Effector memory CD8-positive, alpha-beta T cell (primary cell): ENCODE results near the gene TIAM1.
A peak's percentile ranks its signal among the peaks of the same experiment; 100 is the strongest.

Experiments used
- ATAC-seq: fragments of 150-1000 bp; cut with Tn5 transposase; replicated peaks from 2 replicates; pipeline ENCODE4 v1.10.0; 2021; ENCODE audit warnings: mild to moderate bottlenecking, moderate library complexity
- DNase-seq, 3 experiments: peaks; one replicate each; pipeline ENCODE4 v3.0.0; 2021
- H3K27ac Mint-ChIP-seq, 2 donors: one replicate each; pipeline ENCODE4 v1.8.0; 2022; ENCODE audit warnings: mild to moderate bottlenecking in 2 of 2, mixed read lengths in 2 of 2, moderate library complexity in 2 of 2
- H3K27me3 Mint-ChIP-seq, 2 donors: one replicate each; pipeline ENCODE4 v1.8.0; 2022; ENCODE audit warnings: mixed read lengths in 2 of 2
- H3K36me3 Mint-ChIP-seq: one replicate; pipeline ENCODE4 v1.8.0; 2022; ENCODE audit warnings: mild to moderate bottlenecking, moderate library complexity, mixed read lengths; ENCODE audit not compliant: insufficient read depth
- H3K4me1 Mint-ChIP-seq, 2 donors: one replicate each; pipeline ENCODE4 v1.8.0; 2022; ENCODE audit warnings: low read depth in 2 of 2, mixed read lengths in 2 of 2
- H3K4me3 Mint-ChIP-seq, 2 donors: one replicate each; pipeline ENCODE4 v1.8.0; 2022; ENCODE audit warnings: mild to moderate bottlenecking in 2 of 2, mixed read lengths in 2 of 2, moderate library complexity in 2 of 2
- H3K9me3 Mint-ChIP-seq, 2 donors: one replicate each; pipeline ENCODE4 v1.8.0; 2022; ENCODE audit warnings: mixed read lengths in 2 of 2

The TIAM1 gene

DNA sequence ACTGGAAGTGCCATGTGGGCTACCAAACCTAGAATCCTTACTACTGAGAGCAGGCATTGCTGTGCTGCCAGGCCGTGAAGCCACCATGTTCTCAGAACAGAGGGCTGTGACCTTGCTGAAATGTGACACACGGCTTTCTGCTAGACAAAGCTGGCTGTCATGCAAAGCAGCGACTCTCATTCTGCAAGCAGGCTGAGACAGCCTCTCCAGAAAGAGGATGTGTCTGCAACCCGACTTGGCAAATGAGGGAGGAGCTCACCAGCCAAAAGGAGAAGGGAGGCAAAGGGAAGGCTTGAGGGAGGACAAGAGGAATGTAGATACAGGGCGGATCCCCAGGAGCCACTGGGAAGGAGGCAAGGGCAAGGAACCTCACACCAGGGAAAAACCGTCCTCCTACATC is 220.1 kb downstream of the TIAM1 start:
- ATAC-seq, result no peak
- Mint-ChIP-seq H3K9me3 (no peaks in the 10 kb centered on the region), H3K27ac (no peak overlapping the region), H3K4me1 (no peaks in the 10 kb centered on the region), H3K27me3 (peaks cover 17% of the 10 kb centered on the region in 2 donors), H3K36me3 (peaks cover 40% of the 10 kb centered on the region), H3K4me3 (no peak overlapping the region)
- DNase-seq, result no peak

DNA sequence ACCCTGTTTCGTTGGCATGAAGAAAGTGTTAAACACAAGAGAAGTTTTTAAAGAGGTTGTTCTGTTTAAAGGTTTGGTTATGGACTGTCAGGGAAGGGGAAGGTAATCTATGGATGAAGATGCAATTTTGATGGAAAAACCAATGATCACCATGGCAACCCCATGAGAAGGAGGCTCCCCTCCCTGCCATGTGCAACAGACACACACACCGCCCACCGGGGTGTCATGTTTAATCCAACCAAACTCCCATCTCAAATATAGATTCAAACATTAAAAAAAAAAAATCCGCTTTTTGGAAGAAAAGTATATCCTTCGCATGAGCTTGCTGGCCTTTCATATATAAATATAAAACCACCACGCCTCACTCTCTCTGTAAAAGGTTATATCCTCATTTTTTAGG is 224.9 kb downstream of the TIAM1 start:
- no peak overlapping the region for H3K4me3 Mint-ChIP-seq
- no peak for ATAC-seq
- no peaks in the 10 kb centered on the region for H3K4me1 Mint-ChIP-seq
- peaks cover 30 to 32% of the 10 kb centered on the region in 2 donors for H3K27me3 Mint-ChIP-seq
- no peak overlapping the region for H3K27ac Mint-ChIP-seq
- no peak for DNase-seq
- no peaks in the 10 kb centered on the region for H3K9me3 Mint-ChIP-seq
- peaks cover 18% of the 10 kb centered on the region for H3K36me3 Mint-ChIP-seq

DNA sequence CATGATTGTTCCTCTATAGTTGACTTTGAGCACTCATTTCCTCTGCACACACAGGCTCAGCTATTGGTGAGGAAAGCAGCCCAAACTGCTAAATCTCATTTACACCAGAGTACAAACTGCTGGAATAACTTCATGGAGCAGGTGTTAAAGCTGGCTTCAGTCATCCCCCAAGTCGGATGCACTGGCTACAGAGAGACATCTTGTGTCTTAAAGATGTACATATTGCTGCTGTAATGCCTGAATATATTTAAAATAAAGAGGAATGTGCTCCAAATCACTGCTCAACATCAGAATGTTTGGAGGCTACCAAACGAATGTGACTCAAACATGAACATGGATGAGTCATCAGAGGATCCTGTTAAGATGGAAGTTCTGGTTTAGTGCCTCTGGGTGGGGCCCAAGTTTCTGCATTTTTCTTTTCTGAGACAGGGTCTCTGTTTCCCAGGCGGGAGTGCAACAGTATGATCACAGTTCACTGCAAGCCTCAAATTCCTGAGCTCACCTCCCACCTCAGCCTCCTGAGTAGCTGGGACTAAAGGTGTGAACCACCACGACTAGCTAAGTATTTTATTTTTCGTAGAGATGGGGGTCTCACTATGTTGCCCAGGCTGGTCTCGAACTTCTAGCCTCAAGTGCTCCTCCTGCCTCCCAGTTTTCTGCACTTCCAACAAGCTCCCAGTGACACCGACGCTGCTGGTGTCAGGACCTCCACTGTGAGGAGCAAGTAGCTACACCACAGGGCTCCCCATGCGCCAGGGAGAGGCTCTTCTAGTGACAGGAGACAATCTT is 226.7 kb downstream of the TIAM1 start:
- no peak overlapping the region for H3K27ac Mint-ChIP-seq

DNA sequence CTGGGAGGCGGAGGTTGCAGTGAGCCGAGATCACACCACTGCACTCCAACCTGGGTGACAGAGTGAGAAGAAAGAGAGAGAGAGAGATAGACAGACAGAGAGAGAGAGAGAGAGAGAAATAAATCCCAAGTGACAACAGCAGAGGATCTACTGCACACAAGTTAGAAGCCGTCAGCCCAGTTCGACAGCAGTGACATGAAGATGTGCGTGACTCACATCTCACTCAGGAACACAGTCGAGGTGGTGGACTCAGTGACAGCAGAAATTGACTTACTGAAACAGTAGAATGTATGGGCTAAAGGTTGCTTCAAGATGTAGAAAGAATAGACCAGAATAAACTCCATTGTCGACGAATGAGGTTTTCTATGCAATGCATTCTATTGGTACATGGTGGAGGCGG is 228.8 kb downstream of the TIAM1 start:
- H3K4me3 Mint-ChIP-seq, result no peak overlapping the region
- H3K4me1 Mint-ChIP-seq, result no peaks in the 10 kb centered on the region
- ATAC-seq, result no peak
- H3K36me3 Mint-ChIP-seq, result peaks cover 4% of the 10 kb centered on the region
- DNase-seq, result no peak
- H3K27me3 Mint-ChIP-seq, result peaks cover 28% of the 10 kb centered on the region in 2 donors
- no peaks in the 10 kb centered on the region for H3K9me3 Mint-ChIP-seq
- no peak overlapping the region for H3K27ac Mint-ChIP-seq

More for the DNA sequence above, 226.7 kb downstream of the TIAM1 start:
- DNase-seq (no peak), ATAC-seq (no peak)
- Mint-ChIP-seq H3K4me3 (no peak overlapping the region), H3K27me3 (peaks cover 39 to 40% of the 10 kb centered on the region in 2 donors), H3K4me1 (no peaks in the 10 kb centered on the region), H3K36me3 (peaks cover 12% of the 10 kb centered on the region), H3K9me3 (no peaks in the 10 kb centered on the region)

DNA sequence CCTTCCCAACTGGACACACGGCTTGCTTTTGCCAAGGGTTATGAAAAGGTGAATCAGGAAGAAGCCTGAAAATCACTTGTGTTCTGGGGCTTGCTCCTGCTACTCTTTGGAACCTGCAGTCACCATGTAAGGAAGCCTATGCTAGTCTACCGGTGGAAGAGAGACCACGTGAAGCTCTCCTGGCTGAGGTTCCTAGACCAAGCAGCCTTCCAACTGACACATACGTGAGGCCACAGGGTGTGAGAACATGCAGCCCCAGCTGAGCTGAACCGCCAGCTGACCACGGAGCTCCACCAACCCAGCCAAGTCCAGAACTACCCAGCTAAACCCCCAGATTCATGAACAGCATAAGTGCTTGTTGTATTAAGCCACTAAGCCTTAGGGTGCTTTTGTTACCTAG is 233.0 kb downstream of the TIAM1 start:
- Mint-ChIP-seq H3K9me3 (no peaks in the 10 kb centered on the region), H3K27ac (no peak overlapping the region), H3K27me3 (peaks cover 12 to 23% of the 10 kb centered on the region in 2 donors), H3K4me3 (no peak overlapping the region), H3K4me1 (peaks cover 0 to 2% of the 10 kb centered on the region in 2 donors), H3K36me3 (peaks cover 3% of the 10 kb centered on the region)
- no peak for DNase-seq
- ATAC-seq, result no peak

DNA sequence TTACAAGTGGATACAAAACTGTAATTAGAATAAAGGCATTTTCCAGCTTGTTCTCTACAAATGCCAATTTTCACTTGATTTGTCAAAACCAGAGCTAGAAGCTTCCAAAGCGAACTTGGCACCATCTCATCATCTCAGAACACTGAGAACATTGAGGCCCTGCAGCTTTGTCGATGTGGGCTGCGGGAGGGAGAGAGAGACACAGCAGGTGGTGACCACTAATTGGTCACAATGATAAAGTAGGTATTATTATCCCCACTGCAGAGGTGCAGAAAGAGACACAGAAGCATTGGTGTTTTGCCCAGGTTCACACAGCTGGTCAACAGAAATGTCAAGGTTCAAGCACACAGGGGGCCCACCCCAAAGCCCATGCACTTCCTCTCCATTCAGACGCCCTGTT is 233.6 kb downstream of the TIAM1 start:
- H3K27ac Mint-ChIP-seq, result no peak overlapping the region
- peaks cover 0 to 2% of the 10 kb centered on the region in 2 donors for H3K4me1 Mint-ChIP-seq
- DNase-seq (no peak), ATAC-seq (no peak)
- peaks cover 3% of the 10 kb centered on the region for H3K36me3 Mint-ChIP-seq
- no peak overlapping the region for H3K4me3 Mint-ChIP-seq
- no peaks in the 10 kb centered on the region for H3K9me3 Mint-ChIP-seq
- peaks cover 10 to 16% of the 10 kb centered on the region in 2 donors for H3K27me3 Mint-ChIP-seq

DNA sequence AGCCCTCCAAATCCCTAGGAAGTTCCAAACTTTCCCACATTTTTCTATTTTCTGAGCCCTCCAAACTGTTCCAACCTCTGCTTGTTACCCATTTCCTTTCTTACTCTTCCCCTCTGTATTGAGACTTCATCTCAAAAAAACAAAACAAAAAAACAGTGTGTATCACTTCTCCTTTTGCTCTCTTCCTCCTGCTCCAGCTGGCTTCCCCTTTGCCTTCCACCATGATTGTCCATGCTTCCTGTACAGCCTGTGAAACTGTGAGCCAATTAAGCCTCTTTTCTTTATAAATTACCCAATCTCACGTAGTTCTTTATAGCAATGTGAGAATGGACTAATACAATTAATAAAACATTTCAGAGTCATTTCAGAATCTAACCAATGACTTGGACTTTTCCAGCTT is 236.2 kb downstream of the TIAM1 start:
- no peak for DNase-seq
- Mint-ChIP-seq H3K4me1 (peaks cover 5 to 10% of the 10 kb centered on the region in 2 donors), H3K27ac (no peak overlapping the region), H3K4me3 (no peak overlapping the region), H3K27me3 (peaks cover 4 to 6% of the 10 kb centered on the region in 2 donors), H3K9me3 (no peaks in the 10 kb centered on the region), H3K36me3 (peaks cover 3% of the 10 kb centered on the region)
- ATAC-seq, result no peak

DNA sequence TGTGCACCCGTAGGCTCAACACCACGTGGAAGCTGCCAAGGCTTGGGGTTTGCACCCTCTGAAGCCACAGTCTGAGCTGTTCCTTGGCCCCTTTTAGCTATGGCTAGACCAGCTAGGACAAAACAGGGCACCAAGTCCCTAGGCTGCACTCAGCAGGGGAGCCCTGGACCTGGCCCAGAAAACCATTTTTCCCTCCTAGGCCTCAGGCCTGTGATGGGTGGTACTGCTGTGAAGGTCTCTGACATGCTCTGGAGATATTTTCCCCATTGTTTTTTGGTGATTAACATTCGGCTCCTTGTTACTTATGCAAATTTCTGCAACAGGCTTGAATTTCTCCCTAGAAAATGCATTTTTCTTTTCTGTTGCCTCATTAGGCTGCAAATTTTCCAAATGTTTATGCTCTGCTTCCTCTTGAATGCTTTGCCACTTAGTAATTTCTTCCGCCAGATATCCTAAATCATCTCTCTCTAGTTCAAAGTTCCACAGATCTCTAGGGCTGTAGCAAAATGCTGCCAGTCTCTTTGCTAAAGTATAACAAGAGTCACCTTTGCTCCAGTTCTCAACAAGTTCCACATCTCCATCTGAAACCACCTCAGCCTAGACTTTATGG is 236.8 kb downstream of the TIAM1 start:
- Mint-ChIP-seq H3K4me3 (no peak overlapping the region), H3K27ac (no peak overlapping the region), H3K9me3 (no peaks in the 10 kb centered on the region), H3K27me3 (peaks cover 0 to 6% of the 10 kb centered on the region in 2 donors), H3K4me1 (peaks cover 5 to 11% of the 10 kb centered on the region in 2 donors), H3K36me3 (peaks cover 3% of the 10 kb centered on the region)
- DNase-seq, result no peak
- ATAC-seq, result no peak

DNA sequence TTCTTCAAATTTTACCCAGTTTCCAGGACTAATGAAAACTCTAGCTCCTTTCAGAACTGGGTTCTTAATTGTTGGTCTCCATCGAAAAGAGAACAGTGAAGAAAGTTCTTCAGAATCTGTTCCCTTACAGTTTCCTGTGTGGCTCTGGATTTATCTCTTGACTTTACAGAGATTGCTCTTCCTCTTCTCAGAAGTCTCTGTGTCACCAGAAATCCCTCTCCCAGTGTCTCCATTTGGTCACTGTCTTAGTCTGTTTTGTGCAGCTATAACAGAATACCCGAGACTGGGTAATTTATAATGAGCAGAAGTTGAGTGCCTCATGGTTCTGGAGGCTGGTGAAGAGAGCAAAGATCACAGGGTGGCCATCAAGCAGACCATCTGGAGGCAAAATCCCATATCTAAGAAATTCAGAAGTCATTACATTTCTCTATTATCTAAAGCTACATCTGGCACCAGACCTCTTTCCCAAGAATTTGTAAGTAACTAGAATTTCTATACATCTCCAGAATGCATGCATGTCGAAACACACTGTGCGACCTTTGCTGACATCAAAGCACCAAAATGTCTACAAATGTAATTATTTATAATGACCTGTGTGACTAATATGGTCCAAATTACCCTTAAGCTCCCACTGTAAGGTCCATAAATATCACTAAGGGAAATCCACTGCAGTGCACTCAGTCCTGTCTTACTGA is 240.3 kb downstream of the TIAM1 start:
- no peak overlapping the region for H3K4me3 Mint-ChIP-seq
- H3K36me3 Mint-ChIP-seq, result peaks cover 3% of the 10 kb centered on the region

DNA sequence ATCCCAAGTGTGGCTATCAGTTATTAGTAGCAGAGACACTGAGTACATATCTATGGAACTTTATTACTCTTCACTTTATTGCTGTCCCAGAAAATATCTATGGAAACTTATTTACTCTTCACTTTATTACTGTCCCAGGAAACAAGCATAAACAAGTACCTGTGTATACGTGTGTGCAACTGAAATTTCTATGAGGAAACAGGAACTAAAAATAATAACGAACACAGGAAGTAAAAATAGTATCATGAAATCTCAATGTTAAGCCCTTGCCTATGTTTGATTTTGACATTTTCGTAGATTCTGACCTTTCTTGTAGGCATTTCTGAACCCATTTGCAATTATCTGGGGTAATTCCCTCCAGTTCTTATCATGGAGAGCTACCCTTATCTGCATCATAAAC is 240.9 kb downstream of the TIAM1 start:
- no peak overlapping the region for H3K4me3 Mint-ChIP-seq
- H3K36me3 Mint-ChIP-seq, result peaks cover 5% of the 10 kb centered on the region
- no peak for DNase-seq
- H3K27ac Mint-ChIP-seq, result peak overlapping the region in 1 of 2 donors; percentile 47
- no peaks in the 10 kb centered on the region for H3K9me3 Mint-ChIP-seq
- peaks cover 12 to 27% of the 10 kb centered on the region in 2 donors for H3K27me3 Mint-ChIP-seq
- ATAC-seq, result no peak
- peaks cover 12 to 21% of the 10 kb centered on the region in 2 donors for H3K4me1 Mint-ChIP-seq

More for the DNA sequence above, 240.3 kb downstream of the TIAM1 start:
- DNase-seq (no peak), ATAC-seq (no peak)
- Mint-ChIP-seq H3K27ac (peak overlapping the region in 1 of 2 donors; percentile 47), H3K4me1 (peaks cover 10 to 17% of the 10 kb centered on the region in 2 donors), H3K9me3 (no peaks in the 10 kb centered on the region), H3K27me3 (peaks cover 9 to 23% of the 10 kb centered on the region in 2 donors)

DNA sequence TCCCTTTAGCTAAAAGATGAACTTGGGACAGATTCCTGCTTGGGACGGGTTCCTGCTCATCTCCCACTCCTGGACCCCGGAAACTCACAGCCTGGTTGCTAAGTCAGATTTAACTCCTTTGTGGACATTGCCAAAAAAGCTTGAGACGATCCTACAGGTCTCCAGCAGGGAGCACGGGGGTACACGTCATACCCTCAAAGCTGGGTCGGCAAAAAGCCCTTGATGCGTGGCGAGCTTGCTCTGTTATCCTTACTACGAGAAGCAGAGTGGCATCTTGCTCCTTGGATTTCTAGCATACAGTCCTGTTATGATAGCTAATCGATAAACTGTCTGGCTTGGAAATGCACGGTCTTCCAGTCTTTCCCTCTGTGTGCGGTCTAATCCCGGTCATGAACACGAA is 244.9 kb downstream of the TIAM1 start:
- no peak overlapping the region for H3K27ac Mint-ChIP-seq
- no peaks in the 10 kb centered on the region for H3K9me3 Mint-ChIP-seq
- peaks cover 20 to 23% of the 10 kb centered on the region in 2 donors for H3K27me3 Mint-ChIP-seq
- DNase-seq (no peak), ATAC-seq (no peak)
- peak overlapping the region; percentile 1 to 62 for H3K4me3 Mint-ChIP-seq
- peaks cover 2% of the 10 kb centered on the region for H3K36me3 Mint-ChIP-seq
- H3K4me1 Mint-ChIP-seq, result peaks cover 12 to 18% of the 10 kb centered on the region in 2 donors

DNA sequence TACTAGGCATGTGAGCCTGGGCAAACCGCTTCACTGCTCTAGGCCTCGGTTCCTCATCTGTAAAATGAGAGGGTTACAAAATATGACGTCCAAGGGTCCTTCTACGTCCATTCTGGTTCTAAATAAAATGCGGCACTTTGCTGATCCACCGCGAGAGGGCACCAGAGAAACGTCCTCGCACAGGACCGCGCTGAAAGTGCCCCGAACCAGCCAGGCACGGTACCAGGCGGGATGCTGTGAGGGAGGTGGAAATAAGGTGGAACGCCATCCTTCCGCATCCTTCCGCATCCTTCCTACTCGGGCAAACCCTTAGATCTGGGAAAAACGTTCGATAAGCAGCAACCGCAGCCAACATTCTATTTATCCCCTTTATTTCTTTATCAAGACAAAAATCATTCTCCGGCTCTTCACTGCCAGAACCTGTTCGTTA is 245.5 kb downstream of the TIAM1 start:
- Mint-ChIP-seq H3K4me1 (peaks cover 12 to 18% of the 10 kb centered on the region in 2 donors), H3K36me3 (peaks cover 2% of the 10 kb centered on the region), H3K27ac (no peak overlapping the region), H3K9me3 (no peaks in the 10 kb centered on the region), H3K4me3 (peak overlapping the region in 1 of 2 donors; percentile 62), H3K27me3 (peaks cover 25 to 28% of the 10 kb centered on the region in 2 donors)
- peak; percentile 50 to 56 (median 54) for DNase-seq
- ATAC-seq, result peak; percentile 82

DNA sequence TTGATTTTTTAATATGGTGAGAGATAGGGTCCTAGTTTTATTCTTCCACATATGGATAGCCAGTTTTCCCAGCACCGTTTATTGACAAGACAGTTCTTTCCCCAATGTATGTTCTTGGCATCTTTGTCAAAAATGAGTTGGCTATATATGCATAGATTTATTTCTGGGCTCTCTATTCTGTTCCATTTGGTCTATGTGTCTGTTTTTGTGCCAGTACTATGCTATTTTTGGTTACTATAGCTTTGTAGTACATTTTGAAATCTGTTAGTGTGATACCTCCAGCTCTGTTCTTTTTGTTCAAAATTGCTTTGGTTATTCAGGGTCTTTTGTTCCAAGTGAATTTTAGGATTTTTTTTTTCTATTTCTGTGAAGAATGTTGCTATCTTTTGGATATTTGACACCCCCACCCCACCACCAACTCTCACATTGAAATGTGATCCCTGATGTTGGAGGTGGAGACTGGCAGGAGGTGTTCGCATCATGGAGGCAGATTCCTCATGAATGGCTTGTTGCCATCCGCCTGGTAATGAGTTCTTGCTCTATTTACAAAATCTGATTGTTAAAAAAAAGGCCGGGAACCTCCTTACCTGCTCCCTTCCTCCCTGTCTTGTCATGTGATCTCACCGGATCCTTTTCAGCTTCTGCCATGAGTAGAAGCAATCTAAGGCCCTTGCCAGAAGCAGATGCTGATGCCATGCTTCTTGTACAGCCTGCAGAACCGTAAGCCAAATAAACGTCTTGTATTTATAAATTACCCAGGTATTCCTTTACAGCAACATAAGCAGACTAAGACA is 251.0 kb downstream of the TIAM1 start:
- Mint-ChIP-seq H3K9me3 (no peaks in the 10 kb centered on the region), H3K36me3 (no peaks in the 10 kb centered on the region), H3K4me1 (no peaks in the 10 kb centered on the region), H3K27ac (no peak overlapping the region), H3K4me3 (no peak overlapping the region), H3K27me3 (peaks cover 23 to 37% of the 10 kb centered on the region in 2 donors)
- no peak for ATAC-seq
- no peak for DNase-seq
